ENCODE measurements around the gene CREM. TPM values are rescaled to one million over a fixed set of nuclear protein-coding genes. Genes with fewer than 3 reads are reported as not detected.
"Not testable (repeated sequence)": the region's sequence is repeated elsewhere in the genome, so short reads cannot be mapped to it uniquely, and the experiment has no call there.

The CREM gene
- polyA plus RNA-seq (ENCODE audit: insufficient read depth in 1 of 5, insufficient read length in 5 of 5, low replicate concordance in 1 of 5): 10 to 100 TPM; 34.1 to 41.1 (median 38.0) TPM
- long read RNA-seq, donor 1, transcript CREM-211 (4 exons, 1,207 nt): major isoform, 6 of 18 reads
- long read RNA-seq, donor 1, partial matches to known transcripts: 0 of 18 reads
- long read RNA-seq, donor 1, other reads (novel, unspliced or antisense): 0 of 18 reads
- long read RNA-seq, donor 2, partial matches to known transcripts: 0 of 5 reads
- long read RNA-seq, donor 2, other reads (novel, unspliced or antisense): 0 of 5 reads
- long read RNA-seq, donor 3, transcript CREM-211 (4 exons, 1,207 nt): major isoform, 5 of 10 reads
- long read RNA-seq, donor 3, partial matches to known transcripts: 0 of 10 reads
- long read RNA-seq, donor 3, other reads (novel, unspliced or antisense): 0 of 10 reads
- long read RNA-seq, donor 4, transcript CREM-211 (4 exons, 1,207 nt): major isoform, 5 of 12 reads
- long read RNA-seq, donor 4, partial matches to known transcripts: 0 of 12 reads
- long read RNA-seq, donor 4, other reads (novel, unspliced or antisense): 0 of 12 reads
- long read RNA-seq, donor 5, transcript CREM-211 (4 exons, 1,207 nt): major isoform, 7 of 18 reads
- long read RNA-seq, donor 5, partial matches to known transcripts: 0 of 18 reads
- long read RNA-seq, donor 5, other reads (novel, unspliced or antisense): 0 of 18 reads
- long read RNA-seq, donor 6, partial matches to known transcripts: 0 of 15 reads
- long read RNA-seq, donor 6, other reads (novel, unspliced or antisense): 0 of 15 reads
- long read RNA-seq, donor 7, partial matches to known transcripts: 0 of 8 reads
- long read RNA-seq, donor 7, other reads (novel, unspliced or antisense): 0 of 8 reads
- long read RNA-seq, donor 8: 0 reads

GRCh38 chr10:35126530-35127288 is at the start of gene CREM:
TSS of gene CREM (plus strand) at chr10:35126846. CDS start at chr10:35137836, 10,990 bp downstream.
- DNase-seq: peak; percentile 96

- no peak for DNase-seq
Observed at GRCh38 chr10:35079265-35079664, 47.4 kb upstream of the CREM start.

GRCh38 chr10:35079763-35080162 is 46.9 kb upstream of the CREM start:
- no peak for DNase-seq

- DNase-seq: not testable (repeated sequence)
Observed at GRCh38 chr10:35080261-35080660, 46.4 kb upstream of the CREM start.

- DNase-seq: no peak
Observed at GRCh38 chr10:35083242-35083641, 43.4 kb upstream of the CREM start.

- DNase-seq: peak; percentile 7 to 10
Observed at GRCh38 chr10:35089611-35090161, 37.0 kb upstream of the CREM start.

GRCh38 chr10:35090162-35090954 is 36.3 kb upstream of the CREM start, which contains the start of gene CUL2:
TSS of gene CUL2 (minus strand) at chr10:35090341. CDS start at chr10:35071317, 19,024 bp downstream.
- peak; percentile 94 to 97 for DNase-seq

- DNase-seq: no peak
Observed at GRCh38 chr10:35091994-35092790, 34.5 kb upstream of the CREM start.

- DNase-seq: no peak
Observed at GRCh38 chr10:35092851-35093250, 33.8 kb upstream of the CREM start.

- no peak for DNase-seq
Observed at GRCh38 chr10:35096312-35096711, 30.3 kb upstream of the CREM start.

GRCh38 chr10:35097510-35097909 is 29.1 kb upstream of the CREM start:
- no peak for DNase-seq

- DNase-seq: peak; percentile 71 to 75
Observed at GRCh38 chr10:35103882-35104281, 22.8 kb upstream of the CREM start.

- no peak for DNase-seq
Observed at GRCh38 chr10:35112571-35112970, 14.1 kb upstream of the CREM start.

GRCh38 chr10:35119378-35119777 is 7.3 kb upstream of the CREM start:
- no peak for DNase-seq

GRCh38 chr10:35124540-35124939 is 2.1 kb upstream of the CREM start:
- DNase-seq: no peak

- DNase-seq: no peak
Observed at GRCh38 chr10:35126062-35126529, 550 bp upstream of the CREM start.

GRCh38 chr10:35127289-35127891 is 744 bp downstream of the CREM start:
- DNase-seq: peak; percentile 61 to 64

GRCh38 chr10:35129185-35129674 is 2.6 kb downstream of the CREM start:
- no peak for DNase-seq

- no peak for DNase-seq
Observed at GRCh38 chr10:35130663-35131062, 4.0 kb downstream of the CREM start.

Data from right lung (tissue), 10 donors.